ENCODE results near the gene DNAAF8.

Gene DNAAF8

GRCh38 chr16:4695473-4696171 is 38.7 kb upstream of the DNAAF8 start:
- no peak for DNase-seq (ENCODE audit: low read depth in 3 of 3)

DNA sequence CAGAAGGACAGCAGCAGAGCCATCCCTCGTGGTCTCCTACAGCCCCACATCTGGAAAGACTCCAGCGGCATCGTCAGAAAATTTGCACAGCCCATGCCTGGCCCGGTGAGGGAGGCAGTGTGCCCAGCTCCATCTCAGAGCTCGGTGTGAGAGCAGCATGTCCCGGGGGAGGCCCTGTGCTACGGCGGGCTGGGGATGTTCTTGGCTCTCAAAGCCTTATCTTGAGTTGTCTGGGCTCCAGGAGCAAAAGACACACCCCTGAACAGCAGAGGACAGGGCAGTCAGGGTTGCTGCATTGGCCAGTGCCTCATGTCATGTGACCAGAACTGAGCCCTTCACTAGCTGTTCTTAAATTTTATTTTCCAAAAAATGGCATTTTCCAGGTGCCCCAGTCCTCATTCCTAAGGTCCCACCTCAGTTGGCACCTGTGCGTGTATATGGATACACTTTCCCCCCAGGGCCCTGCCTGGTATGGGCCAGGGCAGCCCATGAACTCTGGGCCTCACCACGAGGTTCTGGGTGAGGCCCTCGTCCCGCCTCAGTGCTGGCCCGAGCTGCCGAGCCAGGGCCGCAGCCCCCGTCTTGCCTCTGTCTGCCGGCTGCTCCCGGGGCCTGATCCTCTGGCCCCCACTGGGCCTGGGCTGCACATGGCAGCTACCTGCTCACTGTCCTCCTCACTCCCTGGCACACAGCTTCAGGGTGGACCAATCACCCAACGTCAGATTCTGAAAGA is 38.0 kb upstream of the DNAAF8 start:
- no peak for DNase-seq (ENCODE audit: low read depth in 3 of 3)

GRCh38 chr16:4696905-4697847 is 37.2 kb upstream of the DNAAF8 start:
- DNase-seq (ENCODE audit: low read depth in 3 of 3): no peak

- no peak for DNase-seq (ENCODE audit: low read depth in 3 of 3)
Measured at GRCh38 chr16:4697848-4698291, 36.5 kb upstream of the DNAAF8 start.

DNA sequence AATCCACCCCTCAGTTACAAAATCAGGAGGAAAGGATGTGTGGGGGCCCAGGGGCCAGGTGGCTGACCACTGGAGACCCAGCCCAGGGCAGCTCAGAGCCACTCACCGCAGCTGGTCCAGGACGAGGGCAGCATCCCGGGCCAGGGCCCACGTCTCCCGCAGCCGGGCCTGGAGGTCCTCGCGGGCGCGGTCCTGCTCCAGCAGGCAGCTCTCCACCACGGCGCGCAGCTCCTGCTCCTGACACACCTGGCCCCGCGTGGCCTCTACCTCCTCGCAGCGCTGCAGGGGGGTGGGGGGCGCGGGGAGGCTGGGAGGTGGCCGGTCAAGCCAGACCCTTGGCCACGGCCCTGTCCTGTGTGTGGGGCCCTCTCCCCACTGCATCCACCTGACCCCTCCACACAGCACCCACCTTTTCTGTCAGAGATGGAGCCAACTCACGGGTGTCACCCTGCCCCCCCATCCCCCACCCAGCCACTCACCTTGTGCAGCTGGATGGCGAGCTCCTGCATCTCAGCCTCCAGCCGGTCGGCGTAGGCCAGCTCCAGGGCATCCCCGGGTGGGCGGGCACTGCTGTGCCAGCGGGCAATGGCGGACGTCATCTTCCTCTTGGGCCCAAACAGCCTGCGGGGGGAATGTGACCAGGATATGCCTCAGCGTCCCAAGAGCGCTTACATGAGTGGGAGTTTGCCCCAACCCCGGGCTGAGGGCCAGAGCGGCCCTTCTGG is 35.9 kb upstream of the DNAAF8 start:
- DNase-seq (ENCODE audit: low read depth in 3 of 3): no peak

- DNase-seq (ENCODE audit: low read depth in 3 of 3): no peak
Measured at GRCh38 chr16:4699046-4699556, 35.2 kb upstream of the DNAAF8 start.

DNA sequence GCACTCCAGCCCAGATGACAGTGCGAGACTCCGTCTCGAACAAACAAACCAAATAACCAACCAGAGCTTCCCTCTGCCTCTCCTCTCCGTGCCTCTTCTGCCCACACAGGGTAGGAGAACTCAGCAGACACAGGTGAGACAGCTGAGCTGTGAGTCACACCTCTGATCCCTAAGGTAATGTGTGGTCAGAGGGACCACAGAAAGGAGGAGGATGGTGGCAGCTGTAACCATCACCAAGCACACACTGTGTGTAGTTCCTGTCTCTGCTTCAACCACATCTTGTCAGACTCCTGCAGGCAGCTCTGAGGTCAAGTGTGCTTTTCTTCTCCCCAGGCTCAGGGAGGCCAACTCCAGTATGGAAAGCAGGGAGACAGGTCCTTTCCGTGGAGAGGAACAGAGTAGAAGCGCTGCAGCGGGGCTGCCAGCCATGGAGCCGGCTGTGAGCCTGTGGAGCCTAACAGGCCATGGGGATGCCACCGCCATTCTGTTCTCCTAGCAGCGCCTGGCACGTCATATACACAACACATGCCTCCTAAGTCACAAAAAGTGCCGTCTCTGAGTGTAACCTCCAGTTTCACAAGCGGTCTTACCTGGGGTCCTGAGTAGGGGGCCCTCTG is 33.8 kb upstream of the DNAAF8 start:
- no peak for DNase-seq (ENCODE audit: low read depth in 3 of 3)

DNA sequence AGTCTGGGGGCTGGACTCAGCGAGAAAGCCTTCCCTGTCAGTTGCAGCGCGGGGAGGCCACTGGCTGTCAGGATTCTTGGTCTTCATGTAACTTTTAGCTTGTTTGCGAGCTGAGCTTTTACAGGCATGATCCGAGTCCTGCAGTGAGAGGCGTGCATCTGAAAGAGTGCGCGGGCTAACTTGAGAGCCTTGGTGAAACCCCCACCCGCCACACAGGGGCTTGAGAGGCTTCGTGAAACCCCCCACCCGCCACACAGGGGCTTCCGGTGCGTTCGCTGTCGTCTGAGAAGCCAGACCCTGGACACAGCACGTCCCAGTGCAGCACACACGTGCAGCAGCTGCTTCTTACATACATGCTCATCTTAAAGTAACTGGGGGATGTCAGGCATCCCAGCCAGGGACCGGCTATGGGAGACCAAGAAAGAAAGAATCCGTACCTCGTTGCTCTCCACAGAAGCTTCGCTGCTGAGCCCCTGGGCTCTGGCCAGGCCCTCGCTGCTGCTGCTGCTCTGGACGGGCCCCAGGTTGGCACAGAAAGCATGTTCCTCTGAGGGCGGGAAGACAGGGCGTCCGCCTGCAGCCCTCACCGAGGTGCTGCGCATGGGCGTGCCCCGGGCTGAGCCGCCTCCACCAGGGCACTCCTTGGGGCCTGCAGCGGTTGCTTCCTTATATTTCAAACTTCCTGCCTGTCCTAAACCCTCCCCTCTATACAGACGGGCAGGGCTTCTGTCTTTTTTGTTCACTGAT is 33.2 kb upstream of the DNAAF8 start:
- DNase-seq (ENCODE audit: low read depth in 3 of 3): no peak

- no peak for DNase-seq (ENCODE audit: low read depth in 3 of 3)
Measured at GRCh38 chr16:4701791-4702465, 32.4 kb upstream of the DNAAF8 start.

DNA sequence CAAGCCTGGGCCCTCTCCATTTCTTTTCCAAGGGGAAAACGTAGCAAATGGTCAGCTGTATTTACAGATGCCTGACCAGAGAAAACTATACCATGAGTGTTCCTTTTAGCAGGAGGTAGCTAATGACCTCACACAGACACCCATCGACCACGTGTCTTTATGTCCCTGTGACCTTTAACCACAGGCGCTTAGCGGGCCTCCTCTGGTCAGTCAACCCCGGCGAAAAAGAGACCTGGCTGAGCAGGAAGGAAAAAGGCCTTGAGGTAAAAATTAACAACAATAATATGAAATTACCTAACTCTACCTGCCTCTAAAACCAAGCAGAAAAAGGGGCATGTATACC is 31.9 kb upstream of the DNAAF8 start:
- no peak for DNase-seq (ENCODE audit: low read depth in 3 of 3)

DNA sequence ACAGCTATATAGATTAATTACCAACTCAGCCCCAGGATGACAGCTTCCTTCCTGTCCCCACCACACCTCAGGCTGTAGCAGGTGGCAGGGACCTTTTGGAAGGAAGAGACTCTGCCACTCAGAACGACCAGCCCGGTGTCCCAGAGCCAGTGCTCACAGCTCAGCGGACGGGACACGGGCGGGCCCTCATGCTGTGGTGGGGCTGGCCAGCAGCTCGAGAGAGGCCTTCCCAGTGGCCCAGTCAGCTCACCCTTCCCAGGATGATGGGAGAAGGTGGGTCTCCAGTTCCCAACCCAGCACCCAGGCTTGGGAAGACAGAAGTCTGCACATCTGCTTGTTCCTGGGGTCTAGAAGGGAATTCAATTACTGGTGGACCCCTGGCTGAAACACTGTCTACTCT is 30.4 kb upstream of the DNAAF8 start:
- no peak for DNase-seq (ENCODE audit: low read depth in 3 of 3)

GRCh38 chr16:4704491-4704890 is 29.8 kb upstream of the DNAAF8 start:
- DNase-seq (ENCODE audit: low read depth in 3 of 3): no peak

GRCh38 chr16:4704913-4705312 is 29.4 kb upstream of the DNAAF8 start:
- no peak for DNase-seq (ENCODE audit: low read depth in 3 of 3)

DNA sequence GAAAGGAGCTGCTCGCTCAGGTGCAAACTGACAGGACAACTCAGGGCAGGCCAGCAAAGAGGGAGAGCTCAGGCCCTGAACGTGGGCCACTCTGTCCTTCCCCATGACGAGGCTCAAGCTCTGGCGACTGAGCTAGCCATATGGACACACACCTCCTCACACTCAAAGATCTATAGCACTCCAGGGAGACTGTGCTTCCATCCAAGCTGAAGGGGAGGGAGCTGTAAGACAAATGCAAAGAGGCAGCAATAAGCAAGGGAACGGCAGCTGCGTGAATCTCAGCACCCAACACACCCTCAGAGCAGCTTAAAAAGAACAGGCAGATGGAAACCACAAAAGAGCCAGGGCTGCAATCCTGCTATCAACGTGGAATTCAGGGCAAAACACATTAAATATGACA is 27.5 kb upstream of the DNAAF8 start:
- no peak for DNase-seq (ENCODE audit: low read depth in 3 of 3)

DNA sequence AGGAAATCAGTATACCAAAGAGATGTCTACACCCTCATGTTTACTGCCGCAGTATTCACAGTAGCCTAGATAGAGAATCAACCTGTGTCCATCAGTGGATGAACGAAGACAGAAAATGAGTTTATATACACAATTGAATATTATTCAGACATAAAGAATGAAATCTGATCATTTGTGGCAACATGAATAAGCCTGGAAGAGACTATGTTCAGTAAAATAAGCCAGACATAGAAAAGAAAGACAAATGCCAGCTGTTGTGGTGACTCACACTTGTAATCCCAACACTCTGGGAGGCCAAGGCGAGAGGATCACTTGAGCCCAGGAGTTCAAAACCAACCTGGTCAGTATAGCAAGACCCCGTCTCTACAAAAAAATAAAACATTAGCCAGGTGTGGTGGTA is 24.9 kb upstream of the DNAAF8 start:
- DNase-seq (ENCODE audit: low read depth in 3 of 3): no peak

GRCh38 chr16:4713663-4714501 is 20.5 kb upstream of the DNAAF8 start:
- no peak for DNase-seq (ENCODE audit: low read depth in 3 of 3)

DNA sequence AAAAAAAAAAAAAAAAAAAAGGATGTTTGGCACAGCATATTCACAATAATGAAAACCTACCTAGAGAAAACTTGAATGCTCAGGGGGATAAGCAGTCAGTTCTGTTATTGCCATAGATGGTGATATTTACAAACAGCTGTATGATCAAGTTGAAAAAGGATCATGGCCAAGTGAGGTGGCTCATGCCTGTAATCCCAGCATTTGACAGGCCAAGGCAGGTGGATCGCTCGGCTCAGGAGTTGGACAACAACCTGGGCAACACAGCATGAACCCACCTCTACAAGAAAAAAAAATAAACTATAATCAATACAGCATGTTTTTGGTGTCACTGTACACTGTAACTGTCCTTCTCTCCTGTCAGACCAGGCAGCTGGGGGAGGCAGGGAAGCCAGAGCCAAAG is 19.3 kb upstream of the DNAAF8 start:
- no peak for DNase-seq (ENCODE audit: low read depth in 3 of 3)

- no peak for DNase-seq (ENCODE audit: low read depth in 3 of 3)
Measured at GRCh38 chr16:4718466-4718865, 15.9 kb upstream of the DNAAF8 start.
